GM23338 (cell line): Measurements from ENCODE around the gene BIN1. TPM values are rescaled to one million over a fixed set of nuclear protein-coding genes. Genes with fewer than 3 reads are reported as not detected.

Source experiments
- ATAC-seq: fragments of 200-7000 bp; cut with Tn5 transposase; 3 replicates; pipeline ENCODE4 v1.9.1; 2020
- DNase-seq: peaks from one replicate; pipeline ENCODE4 v3.0.0-alpha.2; 2015; ENCODE audit warnings: low spot score
- H2AFZ ChIP-seq: fragments of 200-600 bp; sonication (generic); 2 replicates; pipeline ENCODE4 v1.8.0; 2016; ENCODE audit warnings: antibody characterized with exemption, mild to moderate bottlenecking, moderate library complexity
- H3F3A ChIP-seq: fragments of 200-600 bp; sonication (generic); replicated peaks from 2 replicates; pipeline ENCODE4 v1.8.0; 2017; ENCODE audit warnings: antibody characterized with exemption, mixed run types, low read depth
- H3K27ac ChIP-seq: fragments of 200-600 bp; sonication (generic); 2 replicates; pipeline ENCODE4 v1.6.1; 2016; ENCODE audit warnings: low read depth
- H3K27me3 ChIP-seq: fragments of 200-600 bp; sonication (generic); 2 replicates; pipeline ENCODE4 v1.8.0; 2016; ENCODE audit warnings: mild to moderate bottlenecking, mixed run types, moderate library complexity; ENCODE audit not compliant: insufficient read depth
- H3K36me3 ChIP-seq: fragments of 200-600 bp; sonication (generic); 2 replicates; pipeline ENCODE4 v1.8.0; 2016; ENCODE audit warnings: mild to moderate bottlenecking; ENCODE audit not compliant: insufficient read depth
- H3K4me1 ChIP-seq: fragments of 200-600 bp; sonication (generic); 2 replicates; pipeline ENCODE4 v1.8.0; 2016; ENCODE audit warnings: mild to moderate bottlenecking, moderate library complexity; ENCODE audit not compliant: insufficient read depth
- H3K4me2 ChIP-seq: fragments of 200-600 bp; sonication (generic); 2 replicates; pipeline ENCODE4 v1.7.1; 2017; ENCODE audit warnings: mixed run types
- H3K4me3 ChIP-seq: fragments of 200-600 bp; sonication (generic); 2 replicates; pipeline ENCODE4 v1.6.1; 2016; ENCODE audit warnings: mixed run types
- H3K79me2 ChIP-seq: fragments of 200-600 bp; sonication (generic); replicated peaks from 2 replicates; pipeline ENCODE4 v1.8.0; 2017; ENCODE audit warnings: mild to moderate bottlenecking; ENCODE audit not compliant: insufficient read depth
- H3K9me2 ChIP-seq: fragments of 200-600 bp; sonication (generic); 2 replicates; pipeline ENCODE4 v1.8.0; 2017; ENCODE audit not compliant: insufficient read depth
- H4K20me1 ChIP-seq: fragments of 200-600 bp; sonication (generic); replicated peaks from 2 replicates; pipeline ENCODE4 v1.8.0; 2017; ENCODE audit warnings: mild to moderate bottlenecking; ENCODE audit not compliant: insufficient read depth
- H3K27ac Mint-ChIP-seq: 2 replicates; pipeline ENCODE4 v1.8.0; 2020; ENCODE audit warnings: inconsistent platforms, mild to moderate bottlenecking, moderate library complexity, mixed read lengths
- H3K27me3 Mint-ChIP-seq: 3 replicates; pipeline ENCODE4 v1.8.0; 2022; ENCODE audit warnings: low read depth, mild to moderate bottlenecking, moderate library complexity, mixed read lengths, inconsistent platforms; ENCODE audit not compliant: insufficient read depth, poor library complexity
- H3K36me3 Mint-ChIP-seq: 3 replicates; pipeline ENCODE4 v1.8.0; 2021; ENCODE audit warnings: low read depth, mild to moderate bottlenecking, inconsistent platforms, moderate library complexity, mixed read lengths
- H3K4me1 Mint-ChIP-seq: 3 replicates; pipeline ENCODE4 v1.8.0; 2020; ENCODE audit warnings: mild to moderate bottlenecking, inconsistent platforms, mixed read lengths
- H3K4me3 Mint-ChIP-seq: 3 replicates; pipeline ENCODE4 v1.8.0; 2021; ENCODE audit warnings: moderate library complexity, mild to moderate bottlenecking, inconsistent platforms, mixed read lengths
- H3K9me3 Mint-ChIP-seq: 3 replicates; pipeline ENCODE4 v1.8.0; 2020; ENCODE audit warnings: moderate library complexity, mild to moderate bottlenecking, inconsistent platforms, mixed read lengths
- CREB1 ChIP-seq: fragments of 250-450 bp; sonication (Bioruptor Pico); IDR thresholded peaks from 2 replicates; pipeline ENCODE4 v1.5.0; 2020; ENCODE audit warnings: low read depth, mild to moderate bottlenecking, moderate library complexity
- EZH2 ChIP-seq: fragments of 200-600 bp; sonication (generic); IDR thresholded peaks from one replicate; pipeline ENCODE4 v1.8.0; 2017; ENCODE audit warnings: antibody characterized with exemption, mild to moderate bottlenecking, low read depth; ENCODE audit not compliant: unreplicated experiment
- EZH2phosphoT487 ChIP-seq: fragments of 200-600 bp; sonication (generic); IDR thresholded peaks from one replicate; pipeline ENCODE4 v1.8.1; 2018; ENCODE audit warnings: antibody characterized with exemption; ENCODE audit not compliant: unreplicated experiment
- JUNB ChIP-seq: IDR thresholded peaks from one replicate; pipeline ENCODE4 v1.6.1; 2016; ENCODE audit warnings: antibody characterized with exemption; ENCODE audit not compliant: unreplicated experiment
- NANOG ChIP-seq: IDR thresholded peaks from 2 replicates; pipeline ENCODE4 v1.6.1; 2016; ENCODE audit warnings: antibody characterized with exemption, borderline replicate concordance
- POLR2AphosphoS5 ChIP-seq: IDR thresholded peaks from 2 replicates; pipeline ENCODE4 v1.6.1; 2016; ENCODE audit warnings: antibody characterized with exemption, low read depth
- STAT1 ChIP-seq: IDR thresholded peaks from one replicate; pipeline ENCODE4 v1.6.1; 2016; ENCODE audit warnings: antibody characterized with exemption; ENCODE audit not compliant: unreplicated experiment
- ZNF114 ChIP-seq: fragments of 250-450 bp; sonication (Bioruptor Pico); IDR thresholded peaks from 2 replicates; pipeline ENCODE4 v1.5.0; 2020; ENCODE audit warnings: mild to moderate bottlenecking, moderate library complexity
- ZNF331 ChIP-seq: fragments of 250-450 bp; sonication (Bioruptor Pico); IDR thresholded peaks from 2 replicates; pipeline ENCODE4 v1.5.0; 2020; ENCODE audit warnings: low read depth, mild to moderate bottlenecking, moderate library complexity
- polyA plus RNA-seq: library from polyadenylated mRNA; unstranded; fragments of >200 nt; fragmentation: Nextera tagmentation; extraction: Ambion mirVana; gene quantifications from 2 replicates; pipeline ENCODE4 v1.2.1, GENCODE V29; 2016
- total RNA-seq: library from RNA; depleted of rRNA; stranded (reverse); fragments of >200 nt; shearing (Covaris generic); gene quantifications from 2 replicates; pipeline ENCODE4 v1.2.3, GENCODE V29; 2014
- TF ChIP-seq, protein P1 (sequence below), 2 experiments: fragments of 200-600 bp in 1 of 2; sonication (generic) in 1 of 2; conservative IDR thresholded peaks; 2 replicates each; pipeline versions ENCODE4 v1.5.1 to v1.6.1; 2016 to 2017; ENCODE audit warnings: antibody characterized with exemption in 2 of 2, low read depth in 2 of 2, mild to moderate bottlenecking in 2 of 2, moderate library complexity in 1 of 2
- TF ChIP-seq, protein P2 (sequence below): IDR thresholded peaks from 2 replicates; pipeline ENCODE4 v1.6.1; 2016; ENCODE audit warnings: antibody characterized with exemption
- TF ChIP-seq, protein P3 (sequence below): IDR thresholded peaks from one replicate; pipeline ENCODE4 v1.6.1; 2018; ENCODE audit warnings: antibody characterized with exemption; ENCODE audit not compliant: unreplicated experiment
- TF ChIP-seq, protein P4 (sequence below): fragments of 250-450 bp; sonication (Bioruptor Pico); IDR thresholded peaks from 2 replicates; pipeline ENCODE4 v1.5.0; 2020; ENCODE audit warnings: mild to moderate bottlenecking, moderate library complexity

BIN1 gene
- total and polyA plus RNA-seq, 2 experiments from 2014 or later = 30.1 to 56.4 TPM

DNA sequence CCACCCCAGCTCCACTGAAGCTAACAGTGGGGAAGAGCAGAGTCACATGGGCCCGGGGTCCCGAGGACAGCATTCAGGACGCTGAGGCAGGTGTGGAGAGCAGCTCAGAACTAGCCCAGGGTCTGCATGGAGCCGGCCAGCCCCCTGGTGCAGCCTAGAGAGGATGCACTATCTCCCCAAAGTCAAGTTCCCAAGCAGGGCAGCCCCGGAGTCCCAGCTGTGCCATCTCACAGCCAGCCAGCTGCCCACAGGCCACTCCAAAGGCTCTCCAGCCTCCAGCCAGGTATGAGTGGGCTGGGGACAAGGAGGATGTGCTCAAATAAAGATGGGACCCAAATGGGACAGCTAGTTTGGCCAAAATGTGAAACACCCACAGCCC lies 41.0 kb downstream of the BIN1 start:
- Mint-ChIP-seq H3K9me3 (no peaks in the 10 kb centered on the region; the same call in 2 of the 3 replicates), H3K4me1 (peaks cover 5% of the 10 kb centered on the region; the same call in 2 of the 3 replicates), H3K36me3 (peaks cover 23% of the 10 kb centered on the region), H3K27ac (0 out of 2 replicates have a peak overlapping the region, but pooled peaks have one; percentile 82), H3K4me3 (no peak overlapping the region), H3K27me3 (peaks cover 12% of the 10 kb centered on the region)
- TF ChIP-seq, protein P1, sequence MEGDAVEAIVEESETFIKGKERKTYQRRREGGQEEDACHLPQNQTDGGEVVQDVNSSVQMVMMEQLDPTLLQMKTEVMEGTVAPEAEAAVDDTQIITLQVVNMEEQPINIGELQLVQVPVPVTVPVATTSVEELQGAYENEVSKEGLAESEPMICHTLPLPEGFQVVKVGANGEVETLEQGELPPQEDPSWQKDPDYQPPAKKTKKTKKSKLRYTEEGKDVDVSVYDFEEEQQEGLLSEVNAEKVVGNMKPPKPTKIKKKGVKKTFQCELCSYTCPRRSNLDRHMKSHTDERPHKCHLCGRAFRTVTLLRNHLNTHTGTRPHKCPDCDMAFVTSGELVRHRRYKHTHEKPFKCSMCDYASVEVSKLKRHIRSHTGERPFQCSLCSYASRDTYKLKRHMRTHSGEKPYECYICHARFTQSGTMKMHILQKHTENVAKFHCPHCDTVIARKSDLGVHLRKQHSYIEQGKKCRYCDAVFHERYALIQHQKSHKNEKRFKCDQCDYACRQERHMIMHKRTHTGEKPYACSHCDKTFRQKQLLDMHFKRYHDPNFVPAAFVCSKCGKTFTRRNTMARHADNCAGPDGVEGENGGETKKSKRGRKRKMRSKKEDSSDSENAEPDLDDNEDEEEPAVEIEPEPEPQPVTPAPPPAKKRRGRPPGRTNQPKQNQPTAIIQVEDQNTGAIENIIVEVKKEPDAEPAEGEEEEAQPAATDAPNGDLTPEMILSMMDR (conservative IDR thresholded peaks at IDR 0.05; ENCODE audit: low read depth in 2 of 2) = no peak
- TF ChIP-seq, protein P2, sequence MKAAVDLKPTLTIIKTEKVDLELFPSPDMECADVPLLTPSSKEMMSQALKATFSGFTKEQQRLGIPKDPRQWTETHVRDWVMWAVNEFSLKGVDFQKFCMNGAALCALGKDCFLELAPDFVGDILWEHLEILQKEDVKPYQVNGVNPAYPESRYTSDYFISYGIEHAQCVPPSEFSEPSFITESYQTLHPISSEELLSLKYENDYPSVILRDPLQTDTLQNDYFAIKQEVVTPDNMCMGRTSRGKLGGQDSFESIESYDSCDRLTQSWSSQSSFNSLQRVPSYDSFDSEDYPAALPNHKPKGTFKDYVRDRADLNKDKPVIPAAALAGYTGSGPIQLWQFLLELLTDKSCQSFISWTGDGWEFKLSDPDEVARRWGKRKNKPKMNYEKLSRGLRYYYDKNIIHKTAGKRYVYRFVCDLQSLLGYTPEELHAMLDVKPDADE = no peak
- TF ChIP-seq ZNF114 (CRISPR knock-in tag) (no peak), POLR2AphosphoS5 (no peak), NANOG (no peak), ZNF331 (no peak), EZH2 (no peak), CREB1 (CRISPR knock-in tag) (no peak), JUNB (no peak), STAT1 (no peak), EZH2phosphoT487 (no peak)
- TF ChIP-seq, protein P3, sequence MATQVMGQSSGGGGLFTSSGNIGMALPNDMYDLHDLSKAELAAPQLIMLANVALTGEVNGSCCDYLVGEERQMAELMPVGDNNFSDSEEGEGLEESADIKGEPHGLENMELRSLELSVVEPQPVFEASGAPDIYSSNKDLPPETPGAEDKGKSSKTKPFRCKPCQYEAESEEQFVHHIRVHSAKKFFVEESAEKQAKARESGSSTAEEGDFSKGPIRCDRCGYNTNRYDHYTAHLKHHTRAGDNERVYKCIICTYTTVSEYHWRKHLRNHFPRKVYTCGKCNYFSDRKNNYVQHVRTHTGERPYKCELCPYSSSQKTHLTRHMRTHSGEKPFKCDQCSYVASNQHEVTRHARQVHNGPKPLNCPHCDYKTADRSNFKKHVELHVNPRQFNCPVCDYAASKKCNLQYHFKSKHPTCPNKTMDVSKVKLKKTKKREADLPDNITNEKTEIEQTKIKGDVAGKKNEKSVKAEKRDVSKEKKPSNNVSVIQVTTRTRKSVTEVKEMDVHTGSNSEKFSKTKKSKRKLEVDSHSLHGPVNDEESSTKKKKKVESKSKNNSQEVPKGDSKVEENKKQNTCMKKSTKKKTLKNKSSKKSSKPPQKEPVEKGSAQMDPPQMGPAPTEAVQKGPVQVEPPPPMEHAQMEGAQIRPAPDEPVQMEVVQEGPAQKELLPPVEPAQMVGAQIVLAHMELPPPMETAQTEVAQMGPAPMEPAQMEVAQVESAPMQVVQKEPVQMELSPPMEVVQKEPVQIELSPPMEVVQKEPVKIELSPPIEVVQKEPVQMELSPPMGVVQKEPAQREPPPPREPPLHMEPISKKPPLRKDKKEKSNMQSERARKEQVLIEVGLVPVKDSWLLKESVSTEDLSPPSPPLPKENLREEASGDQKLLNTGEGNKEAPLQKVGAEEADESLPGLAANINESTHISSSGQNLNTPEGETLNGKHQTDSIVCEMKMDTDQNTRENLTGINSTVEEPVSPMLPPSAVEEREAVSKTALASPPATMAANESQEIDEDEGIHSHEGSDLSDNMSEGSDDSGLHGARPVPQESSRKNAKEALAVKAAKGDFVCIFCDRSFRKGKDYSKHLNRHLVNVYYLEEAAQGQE = no peak
- TF ChIP-seq, protein P4, sequence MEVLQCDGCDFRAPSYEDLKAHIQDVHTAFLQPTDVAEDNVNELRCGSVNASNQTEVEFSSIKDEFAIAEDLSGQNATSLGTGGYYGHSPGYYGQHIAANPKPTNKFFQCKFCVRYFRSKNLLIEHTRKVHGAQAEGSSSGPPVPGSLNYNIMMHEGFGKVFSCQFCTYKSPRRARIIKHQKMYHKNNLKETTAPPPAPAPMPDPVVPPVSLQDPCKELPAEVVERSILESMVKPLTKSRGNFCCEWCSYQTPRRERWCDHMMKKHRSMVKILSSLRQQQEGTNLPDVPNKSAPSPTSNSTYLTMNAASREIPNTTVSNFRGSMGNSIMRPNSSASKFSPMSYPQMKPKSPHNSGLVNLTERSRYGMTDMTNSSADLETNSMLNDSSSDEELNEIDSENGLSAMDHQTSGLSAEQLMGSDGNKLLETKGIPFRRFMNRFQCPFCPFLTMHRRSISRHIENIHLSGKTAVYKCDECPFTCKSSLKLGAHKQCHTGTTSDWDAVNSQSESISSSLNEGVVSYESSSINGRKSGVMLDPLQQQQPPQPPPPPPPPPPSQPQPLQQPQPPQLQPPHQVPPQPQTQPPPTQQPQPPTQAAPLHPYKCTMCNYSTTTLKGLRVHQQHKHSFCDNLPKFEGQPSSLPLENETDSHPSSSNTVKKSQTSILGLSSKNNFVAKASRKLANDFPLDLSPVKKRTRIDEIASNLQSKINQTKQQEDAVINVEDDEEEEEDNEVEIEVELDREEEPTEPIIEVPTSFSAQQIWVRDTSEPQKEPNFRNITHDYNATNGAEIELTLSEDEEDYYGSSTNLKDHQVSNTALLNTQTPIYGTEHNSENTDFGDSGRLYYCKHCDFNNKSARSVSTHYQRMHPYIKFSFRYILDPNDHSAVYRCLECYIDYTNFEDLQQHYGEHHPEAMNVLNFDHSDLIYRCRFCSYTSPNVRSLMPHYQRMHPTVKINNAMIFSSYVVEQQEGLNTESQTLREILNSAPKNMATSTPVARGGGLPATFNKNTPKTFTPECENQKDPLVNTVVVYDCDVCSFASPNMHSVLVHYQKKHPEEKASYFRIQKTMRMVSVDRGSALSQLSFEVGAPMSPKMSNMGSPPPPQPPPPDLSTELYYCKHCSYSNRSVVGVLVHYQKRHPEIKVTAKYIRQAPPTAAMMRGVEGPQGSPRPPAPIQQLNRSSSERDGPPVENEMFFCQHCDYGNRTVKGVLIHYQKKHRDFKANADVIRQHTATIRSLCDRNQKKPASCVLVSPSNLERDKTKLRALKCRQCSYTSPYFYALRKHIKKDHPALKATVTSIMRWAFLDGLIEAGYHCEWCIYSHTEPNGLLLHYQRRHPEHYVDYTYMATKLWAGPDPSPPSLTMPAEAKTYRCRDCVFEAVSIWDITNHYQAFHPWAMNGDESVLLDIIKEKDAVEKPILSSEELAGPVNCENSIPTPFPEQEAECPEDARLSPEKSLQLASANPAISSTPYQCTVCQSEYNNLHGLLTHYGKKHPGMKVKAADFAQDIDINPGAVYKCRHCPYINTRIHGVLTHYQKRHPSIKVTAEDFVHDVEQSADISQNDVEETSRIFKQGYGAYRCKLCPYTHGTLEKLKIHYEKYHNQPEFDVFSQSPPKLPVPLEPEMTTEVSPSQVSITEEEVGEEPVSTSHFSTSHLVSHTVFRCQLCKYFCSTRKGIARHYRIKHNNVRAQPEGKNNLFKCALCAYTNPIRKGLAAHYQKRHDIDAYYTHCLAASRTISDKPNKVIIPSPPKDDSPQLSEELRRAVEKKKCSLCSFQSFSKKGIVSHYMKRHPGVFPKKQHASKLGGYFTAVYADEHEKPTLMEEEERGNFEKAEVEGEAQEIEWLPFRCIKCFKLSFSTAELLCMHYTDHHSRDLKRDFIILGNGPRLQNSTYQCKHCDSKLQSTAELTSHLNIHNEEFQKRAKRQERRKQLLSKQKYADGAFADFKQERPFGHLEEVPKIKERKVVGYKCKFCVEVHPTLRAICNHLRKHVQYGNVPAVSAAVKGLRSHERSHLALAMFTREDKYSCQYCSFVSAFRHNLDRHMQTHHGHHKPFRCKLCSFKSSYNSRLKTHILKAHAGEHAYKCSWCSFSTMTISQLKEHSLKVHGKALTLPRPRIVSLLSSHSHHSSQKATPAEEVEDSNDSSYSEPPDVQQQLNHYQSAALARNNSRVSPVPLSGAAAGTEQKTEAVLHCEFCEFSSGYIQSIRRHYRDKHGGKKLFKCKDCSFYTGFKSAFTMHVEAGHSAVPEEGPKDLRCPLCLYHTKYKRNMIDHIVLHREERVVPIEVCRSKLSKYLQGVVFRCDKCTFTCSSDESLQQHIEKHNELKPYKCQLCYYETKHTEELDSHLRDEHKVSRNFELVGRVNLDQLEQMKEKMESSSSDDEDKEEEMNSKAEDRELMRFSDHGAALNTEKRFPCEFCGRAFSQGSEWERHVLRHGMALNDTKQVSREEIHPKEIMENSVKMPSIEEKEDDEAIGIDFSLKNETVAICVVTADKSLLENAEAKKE (CRISPR knock-in tag) = no peak
- DNase-seq (no peak), ATAC-seq (no peak)
- no peak overlapping the region for H3K27ac ChIP-seq
- no peak overlapping the region for H3K4me3 ChIP-seq
- no peaks in the 10 kb centered on the region for H3K4me1 ChIP-seq
- no peak overlapping the region for H2AFZ ChIP-seq
- no peak overlapping the region for H3K4me2 ChIP-seq
- no peaks in the 10 kb centered on the region for H4K20me1 ChIP-seq
- H3K9me2 ChIP-seq = no peaks in the 10 kb centered on the region
- H3F3A ChIP-seq = no peaks in the 10 kb centered on the region
- H3K79me2 ChIP-seq = no peaks in the 10 kb centered on the region
- no peaks in the 10 kb centered on the region for H3K36me3 ChIP-seq
- no peaks in the 10 kb centered on the region for H3K27me3 ChIP-seq
